ENCODE measurements around the gene TBC1D22A. TPM values are rescaled to one million over a fixed set of nuclear protein-coding genes. Genes with fewer than 3 reads are reported as not detected.

The TBC1D22A gene
- total and polyA plus RNA-seq, 8 donors, result 14.4 to 33.5 (median 15.7) TPM

DNA sequence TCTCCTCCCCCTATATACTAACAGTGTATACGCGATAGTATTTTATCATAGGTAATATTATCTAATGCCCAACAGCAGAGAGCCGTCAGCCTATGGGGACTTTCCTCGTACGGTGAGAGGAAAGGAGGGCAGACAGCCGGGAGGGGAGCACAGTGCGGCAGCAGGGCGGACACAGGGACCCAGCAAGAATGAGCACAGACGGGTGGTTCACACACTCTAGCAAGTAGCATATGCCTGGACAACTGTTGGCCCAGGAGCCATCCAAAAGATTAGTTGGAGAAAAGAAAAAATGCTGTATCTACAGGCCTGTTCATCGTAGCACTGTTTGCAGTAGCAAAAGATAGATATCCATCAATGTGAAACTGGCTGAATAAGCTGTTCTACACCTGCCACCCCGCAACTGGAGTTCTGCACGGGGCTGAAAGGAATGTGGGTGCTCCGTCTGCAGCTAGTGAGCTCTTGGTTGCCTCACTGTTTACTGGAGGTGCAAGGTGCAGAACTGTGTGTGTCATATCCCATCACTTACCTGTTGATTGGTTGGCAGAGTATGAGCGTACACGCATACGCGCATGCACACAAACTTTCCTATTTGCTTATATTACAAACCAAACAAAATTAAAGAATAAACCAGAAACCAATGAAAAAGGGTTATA is 324.3 kb downstream of the TBC1D22A start:
- Histone ChIP-seq H3K9me3 (peaks cover 0 to 3% of the 10 kb centered on the region in 2 donors), H3K4me1 (peaks cover 0 to 9% of the 10 kb centered on the region in 2 donors), H3K36me3 (no peaks in the 10 kb centered on the region), H3K27me3 (no peaks in the 10 kb centered on the region), H3K27ac (no peak overlapping the region), H3K4me3 (no peak overlapping the region)
- no peak for DNase-seq
- intact Hi-C loops (cut with DNase I), result no loop called here
- TF ChIP-seq CTCF (IDR thresholded peaks at IDR 0.05), result no peak
- no peak for ATAC-seq

- ATAC-seq (no peak), DNase-seq (no peak)
- intact Hi-C loops (cut with DNase I), result no loop called here
These were observed 326.2 kb downstream of the TBC1D22A start for GRCh38 chr22:47088480-47089158.

GRCh38 chr22:47089374-47089773 is 326.9 kb downstream of the TBC1D22A start:
- H3K4me3 ChIP-seq, result no peak overlapping the region
- H3K4me1 ChIP-seq, result peaks cover 0 to 9% of the 10 kb centered on the region in 2 donors
- H3K27ac ChIP-seq, result no peak overlapping the region
- DNase-seq (no peak), ATAC-seq (no peak)
- intact Hi-C loops (cut with DNase I), result no loop called here
- no peaks in the 10 kb centered on the region for H3K27me3 ChIP-seq
- peaks cover 0 to 14% of the 10 kb centered on the region in 2 donors for H3K9me3 ChIP-seq
- H3K36me3 ChIP-seq, result no peaks in the 10 kb centered on the region
- TF ChIP-seq CTCF (IDR thresholded peaks at IDR 0.05), result no peak

More at GRCh38 chr22:47088480-47089158, 326.2 kb downstream of the TBC1D22A start:
- Histone ChIP-seq H3K9me3 (peaks cover 0 to 9% of the 10 kb centered on the region in 2 donors), H3K27ac (no peak overlapping the region), H3K4me1 (peaks cover 0 to 9% of the 10 kb centered on the region in 2 donors), H3K4me3 (no peak overlapping the region), H3K36me3 (no peaks in the 10 kb centered on the region), H3K27me3 (no peaks in the 10 kb centered on the region)
- no peak for TF ChIP-seq CTCF (IDR thresholded peaks at IDR 0.05)

GRCh38 chr22:47089796-47090460 is 327.5 kb downstream of the TBC1D22A start:
- intact Hi-C loops (cut with DNase I), result no loop called here
- Histone ChIP-seq H3K4me3 (no peak overlapping the region), H3K4me1 (peaks cover 0 to 9% of the 10 kb centered on the region in 2 donors), H3K27me3 (no peaks in the 10 kb centered on the region), H3K27ac (no peak overlapping the region), H3K9me3 (peaks cover 0 to 14% of the 10 kb centered on the region in 2 donors), H3K36me3 (no peaks in the 10 kb centered on the region)
- peak; percentile 77 for ATAC-seq
- DNase-seq, result no peak
- no peak for TF ChIP-seq CTCF (IDR thresholded peaks at IDR 0.05)

All from left lung (tissue), 10 donors.